ENCODE results near the gene USP49. TPM values are rescaled to one million over a fixed set of nuclear protein-coding genes. Genes with fewer than 3 reads are reported as not detected.

Gene USP49
- total RNA-seq, 1 experiment from 2014 or later = 10.5 TPM

GRCh38 chr6:41790045-41790444, 105.1 kb downstream of the USP49 start:
- no peak for DNase-seq (ENCODE audit: low spot score)
- POLR2A ChIA-PET (ENCODE audit: low non-redundant PET) = no interaction called here
- TF ChIP-seq CTCF (conservative IDR thresholded peaks at IDR 0.05; ENCODE audit: low read depth, low read length) = no peak
- TF ChIP-seq EZH2 (IDR thresholded peaks at IDR 0.05; ENCODE audit: borderline replicate concordance, low read depth, low read length, poor library complexity, severe bottlenecking) = no peak
- H3K27me3 ChIP-seq (replicated peaks; ENCODE audit: insufficient read depth, low read depth, low read length, poor library complexity) = no peaks in the 10 kb centered on the region
- H3K27ac ChIP-seq (ENCODE audit: low read depth, low read length, poor library complexity, severe bottlenecking) = no peak overlapping the region
- H3K4me1 ChIP-seq (ENCODE audit: insufficient read depth, low read length, poor library complexity, severe bottlenecking) = peaks cover 5% of the 10 kb centered on the region
- peaks cover 36% of the 10 kb centered on the region for H3K36me3 ChIP-seq (ENCODE audit: insufficient read depth, low read length, poor library complexity, severe bottlenecking)
- CTCF ChIA-PET = no interaction called here
- no peaks in the 10 kb centered on the region for H3K9me3 ChIP-seq (ENCODE audit: low read depth, low read length, poor library complexity, severe bottlenecking)
- H3K4me3 ChIP-seq (ENCODE audit: low read depth, low read length, poor library complexity, severe bottlenecking) = no peak overlapping the region
- intact Hi-C loops (cut with micrococcal nuclease; ENCODE audit: unreplicated experiment) = no loop called here
- BruUV-seq (replicated peaks) = no TSS peak

DNA sequence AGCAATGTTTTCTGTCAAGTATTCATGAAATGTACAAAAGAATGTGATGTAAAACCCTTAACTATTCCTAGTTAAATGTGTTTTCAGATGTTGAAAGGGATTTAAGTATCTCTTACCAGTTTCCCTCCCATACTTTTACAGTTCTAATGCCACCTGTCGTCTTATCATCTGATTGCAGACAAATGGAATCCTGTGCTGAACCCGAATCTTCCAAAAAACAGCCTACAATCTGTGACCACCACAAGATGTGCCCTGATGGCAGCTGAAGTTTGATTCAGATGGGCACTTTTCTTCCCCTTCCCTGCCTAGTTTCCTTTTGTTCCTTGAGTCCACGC, 105.8 kb downstream of the USP49 start:
- Histone ChIP-seq H3K4me1 (ENCODE audit: insufficient read depth, low read length, poor library complexity, severe bottlenecking) (peaks cover 5% of the 10 kb centered on the region), H3K36me3 (ENCODE audit: insufficient read depth, low read length, poor library complexity, severe bottlenecking) (peaks cover 36% of the 10 kb centered on the region), H3K27me3 (replicated peaks; ENCODE audit: insufficient read depth, low read depth, low read length, poor library complexity) (no peaks in the 10 kb centered on the region), H3K4me3 (ENCODE audit: low read depth, low read length, poor library complexity, severe bottlenecking) (no peak overlapping the region), H3K27ac (ENCODE audit: low read depth, low read length, poor library complexity, severe bottlenecking) (no peak overlapping the region), H3K9me3 (ENCODE audit: low read depth, low read length, poor library complexity, severe bottlenecking) (no peaks in the 10 kb centered on the region)
- ChIA-PET CTCF (no interaction called here), POLR2A (ENCODE audit: low non-redundant PET) (no interaction called here)
- no peak for DNase-seq (ENCODE audit: low spot score)
- intact Hi-C loops (cut with micrococcal nuclease; ENCODE audit: unreplicated experiment) = loop anchor here (5.0 kb wide), 2 partner anchors 148 to 1108 kb away; no protein-coding TSS in a partner anchor
- BruUV-seq (replicated peaks) = no TSS peak
- no peak for TF ChIP-seq CTCF (conservative IDR thresholded peaks at IDR 0.05; ENCODE audit: low read depth, low read length)
- TF ChIP-seq EZH2 (IDR thresholded peaks at IDR 0.05; ENCODE audit: borderline replicate concordance, low read depth, low read length, poor library complexity, severe bottlenecking) = no peak

GRCh38 chr6:41787219-41787917, 107.8 kb downstream of the USP49 start, which contains the start of gene TOMM6:
TOMM6 (plus strand) TSS chr6:41787694; CDS start chr6:41787698, 4 bp downstream.
- BruUV-seq (replicated peaks) = no TSS peak

More at GRCh38 chr6:41787219-41787917, 107.8 kb downstream of the USP49 start, which contains the start of gene TOMM6:
- TF ChIP-seq EZH2 (IDR thresholded peaks at IDR 0.05; ENCODE audit: borderline replicate concordance, low read depth, low read length, poor library complexity, severe bottlenecking) = no peak
- no peak; the same call in none of the 2 replicates for TF ChIP-seq CTCF (conservative IDR thresholded peaks at IDR 0.05; ENCODE audit: low read depth, low read length)
- Histone ChIP-seq H3K27ac (ENCODE audit: low read depth, low read length, poor library complexity, severe bottlenecking) (peak within 1 kb of the TSS; percentile 86), H3K4me1 (ENCODE audit: insufficient read depth, low read length, poor library complexity, severe bottlenecking) (peaks cover 5% of the 10 kb centered on the region), H3K27me3 (replicated peaks; ENCODE audit: insufficient read depth, low read depth, low read length, poor library complexity) (no peaks in the 10 kb centered on the region), H3K9me3 (ENCODE audit: low read depth, low read length, poor library complexity, severe bottlenecking) (no peaks in the 10 kb centered on the region), H3K36me3 (ENCODE audit: insufficient read depth, low read length, poor library complexity, severe bottlenecking) (peaks cover 35% of the 10 kb centered on the region), H3K4me3 (ENCODE audit: low read depth, low read length, poor library complexity, severe bottlenecking) (peak within 1 kb of the TSS; percentile 86)
- intact Hi-C loops (cut with micrococcal nuclease; ENCODE audit: unreplicated experiment) = loop anchor here (1.0 to 5.0 kb wide), 3 partner anchors 134 to 1110 kb away; partner anchors contain the start of genes BYSL and MED20
- peak; percentile 95 for DNase-seq (ENCODE audit: low spot score)
- ChIA-PET POLR2A (ENCODE audit: low non-redundant PET) (interaction anchor here (0.6 kb wide), 1 partner anchor 842 kb away, joined by 3 read pairs; no protein-coding TSS in a partner anchor), CTCF (interaction anchor here (0.6 to 2.8 kb wide), 10 partner anchors 9 to 419 kb away, joined by 3 to 16 read pairs (median 4); partner anchors contain the start of genes BYSL, MED20, TFEB and USP49)

All from A673 (cell line).